Activated CD8-positive, alpha-beta memory T cell treated with anti-CD3 and anti-CD28 coated beads, Interleukin-2, amount 10 ng/mL, durations not matched to agents 7 days and 5 days (primary cell): ENCODE results near the gene HDLBP. TPM values are rescaled to one million over a fixed set of nuclear protein-coding genes. Genes with fewer than 3 reads are reported as not detected.

Source experiments
- ATAC-seq: fragments of 150-1000 bp; cut with Tn5 transposase; one replicate; pipeline ENCODE4 v1.10.0; 2021; ENCODE audit warnings: moderate library complexity
- CTCF ChIA-PET: fragments of 350-600 bp; sonication (Branson Sonifier 250); formaldehyde crosslinking; loops from one replicate; lab custom pipeline; 2021; ENCODE audit warnings: antibody characterized with exemption; lab: Charles Lee
- DNase-seq: peaks from one replicate; pipeline ENCODE4 v3.0.0-alpha.2; 2020
- H3K27ac Mint-ChIP-seq: one replicate; pipeline ENCODE4 v1.8.0; 2021; ENCODE audit warnings: mild to moderate bottlenecking, mixed read lengths
- H3K27me3 Mint-ChIP-seq: one replicate; pipeline ENCODE4 v1.8.0; 2021; ENCODE audit warnings: mixed read lengths
- H3K36me3 Mint-ChIP-seq: one replicate; pipeline ENCODE4 v1.8.0; 2021; ENCODE audit warnings: mild to moderate bottlenecking, mixed read lengths
- H3K4me1 Mint-ChIP-seq: one replicate; pipeline ENCODE4 v1.8.0; 2021; ENCODE audit warnings: mixed read lengths
- H3K4me3 Mint-ChIP-seq: one replicate; pipeline ENCODE4 v1.8.0; 2021; ENCODE audit warnings: mild to moderate bottlenecking, moderate library complexity, mixed read lengths
- H3K9me3 Mint-ChIP-seq: one replicate; pipeline ENCODE4 v1.8.0; 2022; ENCODE audit warnings: low read depth, mixed read lengths
- total RNA-seq, 2 experiments: library from RNA; stranded (reverse); gene quantifications; one replicate each; pipeline ENCODE4 v1.2.3, GENCODE V29; 2021

The HDLBP gene
- total RNA-seq, 2 experiments from 2014 or later: 176 to 232 TPM

GRCh38 chr2:241205086-241205485 is 110.4 kb downstream of the HDLBP start:
- Mint-ChIP-seq H3K4me1 (peaks cover 2% of the 10 kb centered on the region), H3K27ac (no peak overlapping the region), H3K4me3 (no peak overlapping the region), H3K36me3 (no peaks in the 10 kb centered on the region), H3K9me3 (no peaks in the 10 kb centered on the region), H3K27me3 (no peaks in the 10 kb centered on the region)
- ATAC-seq (no peak), DNase-seq (no peak)
- CTCF ChIA-PET: no interaction called here

GRCh38 chr2:241204490-241204889 is 111.0 kb downstream of the HDLBP start:
- Mint-ChIP-seq H3K4me1 (peaks cover 2% of the 10 kb centered on the region), H3K27me3 (no peaks in the 10 kb centered on the region), H3K27ac (no peak overlapping the region), H3K4me3 (no peak overlapping the region), H3K36me3 (no peaks in the 10 kb centered on the region), H3K9me3 (no peaks in the 10 kb centered on the region)
- CTCF ChIA-PET: no interaction called here
- ATAC-seq (no peak), DNase-seq (no peak)

GRCh38 chr2:241204010-241204384 is 111.5 kb downstream of the HDLBP start:
- Mint-ChIP-seq H3K4me1 (peaks cover 2% of the 10 kb centered on the region), H3K9me3 (no peaks in the 10 kb centered on the region), H3K36me3 (no peaks in the 10 kb centered on the region), H3K4me3 (no peak overlapping the region), H3K27ac (no peak overlapping the region), H3K27me3 (no peaks in the 10 kb centered on the region)
- DNase-seq (no peak), ATAC-seq (no peak)
- CTCF ChIA-PET: no interaction called here

- H3K9me3 Mint-ChIP-seq: no peaks in the 10 kb centered on the region
- H3K4me1 Mint-ChIP-seq: peaks cover 2% of the 10 kb centered on the region
- H3K27ac Mint-ChIP-seq: no peak overlapping the region
- DNase-seq (no peak), ATAC-seq (no peak)
- H3K27me3 Mint-ChIP-seq: no peaks in the 10 kb centered on the region
- H3K4me3 Mint-ChIP-seq: no peak overlapping the region
- CTCF ChIA-PET: no interaction called here
- no peaks in the 10 kb centered on the region for H3K36me3 Mint-ChIP-seq
Observed at GRCh38 chr2:241203218-241204009, 112.1 kb downstream of the HDLBP start.

- CTCF ChIA-PET: no interaction called here
- Mint-ChIP-seq H3K36me3 (no peaks in the 10 kb centered on the region), H3K27me3 (no peaks in the 10 kb centered on the region), H3K4me1 (peaks cover 2% of the 10 kb centered on the region), H3K4me3 (no peak overlapping the region), H3K27ac (no peak overlapping the region), H3K9me3 (no peaks in the 10 kb centered on the region)
- ATAC-seq (no peak), DNase-seq (no peak)
Observed at GRCh38 chr2:241202681-241203080, 112.8 kb downstream of the HDLBP start.

GRCh38 chr2:241202268-241202585 is 113.2 kb downstream of the HDLBP start:
- H3K4me1 Mint-ChIP-seq: peaks cover 2% of the 10 kb centered on the region
- no peaks in the 10 kb centered on the region for H3K9me3 Mint-ChIP-seq
- DNase-seq (no peak), ATAC-seq (no peak)
- H3K36me3 Mint-ChIP-seq: no peaks in the 10 kb centered on the region
- H3K27ac Mint-ChIP-seq: no peak overlapping the region
- no peak overlapping the region for H3K4me3 Mint-ChIP-seq
- H3K27me3 Mint-ChIP-seq: no peaks in the 10 kb centered on the region
- CTCF ChIA-PET: no interaction called here

- peaks cover 2% of the 10 kb centered on the region for H3K4me1 Mint-ChIP-seq
- no peak overlapping the region for H3K4me3 Mint-ChIP-seq
- H3K27ac Mint-ChIP-seq: no peak overlapping the region
- no peaks in the 10 kb centered on the region for H3K27me3 Mint-ChIP-seq
- no peak for DNase-seq
- CTCF ChIA-PET: no interaction called here
- H3K9me3 Mint-ChIP-seq: no peaks in the 10 kb centered on the region
- ATAC-seq: no peak
- H3K36me3 Mint-ChIP-seq: no peaks in the 10 kb centered on the region
Observed at GRCh38 chr2:241201445-241202267, 113.8 kb downstream of the HDLBP start.

- ATAC-seq (no peak), DNase-seq (no peak)
- H3K27me3 Mint-ChIP-seq: no peaks in the 10 kb centered on the region
- CTCF ChIA-PET: no interaction called here
- H3K27ac Mint-ChIP-seq: no peak overlapping the region
- peaks cover 2% of the 10 kb centered on the region for H3K4me1 Mint-ChIP-seq
- no peaks in the 10 kb centered on the region for H3K9me3 Mint-ChIP-seq
- H3K36me3 Mint-ChIP-seq: no peaks in the 10 kb centered on the region
- H3K4me3 Mint-ChIP-seq: no peak overlapping the region
Observed at GRCh38 chr2:241200822-241201395, 114.6 kb downstream of the HDLBP start.

GRCh38 chr2:241199897-241200821 is 115.3 kb downstream of the HDLBP start:
- DNase-seq (no peak), ATAC-seq (no peak)
- no peak overlapping the region for H3K27ac Mint-ChIP-seq
- H3K27me3 Mint-ChIP-seq: no peaks in the 10 kb centered on the region
- no peak overlapping the region for H3K4me3 Mint-ChIP-seq
- peaks cover 2% of the 10 kb centered on the region for H3K4me1 Mint-ChIP-seq
- H3K9me3 Mint-ChIP-seq: no peaks in the 10 kb centered on the region
- CTCF ChIA-PET: no interaction called here
- H3K36me3 Mint-ChIP-seq: no peaks in the 10 kb centered on the region

GRCh38 chr2:241199286-241199685 is 116.2 kb downstream of the HDLBP start:
- Mint-ChIP-seq H3K4me3 (no peak overlapping the region), H3K27ac (no peak overlapping the region), H3K4me1 (peaks cover 2% of the 10 kb centered on the region), H3K9me3 (no peaks in the 10 kb centered on the region), H3K27me3 (no peaks in the 10 kb centered on the region), H3K36me3 (no peaks in the 10 kb centered on the region)
- DNase-seq (no peak), ATAC-seq (no peak)
- CTCF ChIA-PET: no interaction called here

GRCh38 chr2:241198381-241199279 is 116.8 kb downstream of the HDLBP start:
- Mint-ChIP-seq H3K36me3 (no peaks in the 10 kb centered on the region), H3K27ac (no peak overlapping the region), H3K4me3 (no peak overlapping the region), H3K4me1 (peaks cover 2% of the 10 kb centered on the region), H3K27me3 (no peaks in the 10 kb centered on the region), H3K9me3 (no peaks in the 10 kb centered on the region)
- CTCF ChIA-PET: no interaction called here
- ATAC-seq: no peak
- no peak for DNase-seq

- DNase-seq: no peak
- Mint-ChIP-seq H3K4me1 (peaks cover 2% of the 10 kb centered on the region), H3K27me3 (no peaks in the 10 kb centered on the region), H3K9me3 (no peaks in the 10 kb centered on the region), H3K36me3 (no peaks in the 10 kb centered on the region), H3K27ac (no peak overlapping the region), H3K4me3 (no peak overlapping the region)
- CTCF ChIA-PET: no interaction called here
- no peak for ATAC-seq
Observed at GRCh38 chr2:241197947-241198346, 117.5 kb downstream of the HDLBP start.
